HG03378 (cell line): ENCODE data around the gene NIPAL4.
"Not testable (repeated sequence)": the region's sequence is repeated elsewhere in the genome, so short reads cannot be mapped to it uniquely, and the experiment has no call there.

ENCODE experiments used
- ATAC-seq: cut with Tn5 transposase; IDR thresholded peaks from one replicate; pipeline ENCODE4 v1.9.1; 2021; ENCODE audit warnings: mild to moderate bottlenecking, moderate library complexity; ENCODE audit not compliant: unreplicated experiment

NIPAL4 gene

DNA sequence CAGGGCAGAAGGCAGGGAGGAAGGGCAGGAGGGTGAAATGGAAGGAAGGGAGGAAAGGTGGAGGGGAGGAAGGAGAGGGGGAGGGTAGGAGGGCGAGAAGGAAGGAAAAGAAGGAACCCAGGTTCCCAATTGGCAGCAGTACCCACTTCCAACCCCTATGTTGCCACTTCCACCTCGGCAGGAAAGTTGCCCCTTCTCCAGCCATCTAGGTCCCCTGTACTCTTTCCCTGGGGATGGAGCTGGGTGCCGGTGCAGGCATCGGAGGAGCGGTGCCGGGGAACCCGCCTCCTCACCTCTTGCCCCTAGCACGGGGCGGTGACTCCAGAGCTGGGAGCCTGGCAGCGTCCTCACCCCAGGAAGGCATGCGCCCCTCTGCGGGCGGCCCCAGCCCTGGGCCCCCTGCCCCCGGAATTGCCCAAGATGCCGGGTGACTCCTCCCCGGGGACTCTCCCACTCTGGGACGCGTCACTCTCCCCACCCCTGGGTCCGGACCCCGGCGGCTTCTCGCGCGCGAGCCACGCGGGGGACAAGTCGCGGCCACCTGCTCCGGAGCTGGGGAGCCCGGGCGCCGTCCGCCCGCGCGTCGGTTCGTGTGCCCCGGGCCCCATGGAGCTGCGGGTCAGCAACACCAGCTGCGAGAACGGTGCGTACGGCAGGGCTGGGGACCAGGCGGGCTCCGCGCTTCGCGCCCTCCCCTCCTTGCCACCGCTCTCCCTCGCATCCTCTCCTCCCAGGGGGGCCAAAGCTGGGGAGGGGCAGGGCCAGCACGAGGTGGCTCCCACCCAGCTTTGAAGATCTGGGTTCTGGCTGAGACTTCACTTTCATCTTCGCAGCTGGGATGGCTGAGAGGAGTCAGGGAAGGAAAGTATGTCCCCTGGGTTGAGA is at the start of gene NIPAL4:
Gene NIPAL4 (plus strand): TSS at position 499 of the 885 bp plus-strand sequence. CDS start 108 bp downstream, at position 607.
- no peak for ATAC-seq

DNA sequence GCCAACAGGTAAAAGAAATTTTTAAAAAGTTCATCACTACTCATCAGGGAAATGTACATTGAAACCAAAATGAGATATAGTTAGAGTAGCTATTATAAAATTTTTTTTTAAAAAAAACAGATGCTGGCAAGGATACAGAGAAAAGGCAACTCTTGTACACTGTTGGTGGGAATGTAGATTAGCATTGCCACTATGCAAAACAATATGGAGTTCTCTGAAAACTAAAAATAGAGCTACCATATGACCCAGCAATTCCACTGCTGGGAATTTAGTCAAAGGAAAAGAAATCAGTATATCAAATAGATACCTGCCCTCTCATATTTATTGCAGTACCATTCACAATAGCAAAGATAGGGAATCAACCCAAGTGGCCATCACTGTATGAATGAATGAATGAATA is 44.2 kb upstream of the NIPAL4 start:
- ATAC-seq = no peak

DNA sequence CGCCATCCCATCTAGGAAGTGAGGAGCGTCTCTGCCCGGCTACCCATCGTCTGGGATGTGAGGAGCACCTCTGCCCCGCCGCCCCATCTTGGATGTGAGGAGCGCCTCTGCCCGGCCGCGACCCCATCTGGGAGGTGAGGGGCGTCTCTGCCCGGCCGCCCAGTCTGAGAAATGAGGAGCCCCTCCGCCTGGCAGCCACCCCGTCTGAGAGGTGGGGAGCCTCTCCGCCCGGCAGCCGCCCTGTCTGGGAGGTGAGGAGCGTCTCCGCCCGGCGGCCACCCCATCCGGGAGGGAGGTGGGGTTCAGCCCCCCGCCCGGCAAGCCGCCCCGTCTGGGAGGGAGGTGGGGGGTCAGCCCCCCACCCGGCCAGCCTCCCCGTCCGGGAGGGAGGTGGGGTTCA is 40.5 kb upstream of the NIPAL4 start:
- not testable (repeated sequence) for ATAC-seq

DNA sequence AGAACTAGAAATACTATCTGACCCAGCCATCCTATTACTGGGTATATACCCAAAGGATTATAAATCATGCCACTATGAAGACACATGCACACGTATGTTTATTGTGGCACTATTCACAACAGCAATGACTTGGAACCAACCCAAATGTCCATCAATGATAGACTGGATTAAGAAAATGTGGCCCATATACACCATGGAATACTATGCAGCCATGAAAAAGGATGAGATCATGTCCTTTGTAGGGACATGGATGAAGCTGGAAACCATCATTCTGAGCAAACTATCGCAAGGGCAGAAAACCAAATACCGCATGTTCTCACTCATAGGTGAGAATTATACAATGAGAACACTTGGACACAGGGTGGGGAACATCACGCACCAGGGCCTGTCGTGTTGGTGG is 30.1 kb upstream of the NIPAL4 start:
- not testable (repeated sequence) for ATAC-seq

DNA sequence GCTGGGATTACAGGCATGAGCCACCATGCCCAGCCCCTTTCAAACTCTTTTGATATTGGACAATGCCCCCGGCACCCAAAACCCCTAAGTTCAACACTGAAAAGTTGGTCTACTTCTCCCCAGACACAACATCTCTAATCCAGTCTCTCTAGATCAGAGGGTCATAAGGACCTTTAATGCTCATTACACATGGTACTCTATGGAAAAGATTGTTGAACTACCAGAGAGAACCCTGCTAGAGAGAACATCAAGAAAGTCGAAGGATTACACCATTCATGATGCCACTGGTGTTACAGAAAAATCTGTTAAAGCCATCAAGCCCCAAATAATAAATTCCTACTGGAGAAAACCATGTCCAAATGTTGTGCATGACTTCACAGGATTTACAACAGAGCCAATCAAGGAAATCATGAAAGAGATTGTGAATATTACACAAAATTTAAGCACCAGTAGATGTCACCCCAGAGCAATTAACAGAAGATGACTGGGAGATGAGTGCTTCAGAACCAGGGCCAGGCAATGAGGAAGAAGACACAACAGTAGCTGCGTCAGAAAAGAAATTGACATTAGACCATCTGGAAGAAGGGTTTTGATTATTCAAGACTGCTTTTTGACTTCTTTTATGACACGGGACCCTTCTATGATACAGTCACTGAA is 28.3 kb upstream of the NIPAL4 start:
- ATAC-seq = peak; percentile 77

DNA sequence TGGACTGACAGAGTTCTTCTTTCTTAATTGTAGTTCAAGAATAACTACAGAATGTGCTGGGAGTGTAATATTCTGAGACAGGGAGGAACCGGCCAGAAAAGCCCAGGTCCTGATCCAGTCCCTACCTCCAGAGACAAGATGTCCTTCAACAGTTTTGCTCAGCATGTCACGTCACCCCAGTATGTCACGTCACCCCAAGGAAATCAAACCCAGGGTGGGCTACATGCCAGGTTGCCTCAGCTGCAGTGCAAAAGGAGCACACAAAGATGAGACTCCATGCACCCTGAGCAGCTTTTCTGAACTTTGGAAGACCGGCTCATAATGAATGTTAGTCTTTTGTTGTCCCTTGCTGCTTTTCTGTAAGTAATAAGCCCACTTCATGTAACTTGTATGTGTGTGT is 25.9 kb upstream of the NIPAL4 start:
- ATAC-seq = no peak

DNA sequence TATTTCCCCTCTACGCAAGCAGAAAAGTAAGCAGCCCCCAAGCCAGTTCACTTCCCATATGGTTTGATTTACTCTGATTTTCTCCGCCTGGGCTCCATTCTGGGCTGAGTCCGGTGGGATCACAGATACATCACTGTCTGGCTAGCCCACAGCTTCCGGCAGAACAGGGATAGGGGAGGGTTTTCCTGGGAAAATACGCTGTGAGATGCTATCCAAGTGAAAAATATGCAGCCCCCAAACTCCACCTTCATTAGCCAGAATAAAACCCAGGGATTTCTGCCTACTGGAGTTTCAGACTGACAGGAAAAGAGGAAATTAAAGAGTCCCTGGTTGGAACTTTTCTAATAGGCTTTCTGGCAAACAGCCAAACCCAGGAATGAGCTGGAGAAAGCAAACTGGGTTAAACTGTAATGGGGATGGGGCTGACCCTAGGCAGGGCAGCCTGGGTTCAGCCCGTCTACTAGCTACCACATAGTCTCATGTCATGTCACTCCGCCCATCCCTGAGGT is 16.9 kb upstream of the NIPAL4 start:
- no peak for ATAC-seq

DNA sequence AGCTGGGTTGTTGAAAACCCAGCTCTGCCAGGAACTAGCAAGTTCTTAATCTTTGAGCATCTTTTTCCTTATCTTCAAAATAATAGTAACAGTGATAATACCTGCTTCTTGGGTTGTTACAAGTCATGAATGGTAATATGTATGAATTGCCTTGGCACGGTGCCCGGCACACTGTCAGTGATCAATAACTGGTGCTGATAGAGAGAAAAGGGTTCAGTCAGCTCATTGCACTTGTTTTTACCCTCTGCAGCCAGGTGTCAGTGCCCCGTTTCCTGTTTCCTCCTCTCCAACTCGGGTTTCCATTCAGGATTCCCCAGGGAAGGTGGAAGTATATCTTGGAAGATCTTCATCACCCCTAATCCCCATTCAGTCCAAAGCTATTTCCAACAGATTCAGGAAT is 15.8 kb upstream of the NIPAL4 start:
- ATAC-seq = no peak

DNA sequence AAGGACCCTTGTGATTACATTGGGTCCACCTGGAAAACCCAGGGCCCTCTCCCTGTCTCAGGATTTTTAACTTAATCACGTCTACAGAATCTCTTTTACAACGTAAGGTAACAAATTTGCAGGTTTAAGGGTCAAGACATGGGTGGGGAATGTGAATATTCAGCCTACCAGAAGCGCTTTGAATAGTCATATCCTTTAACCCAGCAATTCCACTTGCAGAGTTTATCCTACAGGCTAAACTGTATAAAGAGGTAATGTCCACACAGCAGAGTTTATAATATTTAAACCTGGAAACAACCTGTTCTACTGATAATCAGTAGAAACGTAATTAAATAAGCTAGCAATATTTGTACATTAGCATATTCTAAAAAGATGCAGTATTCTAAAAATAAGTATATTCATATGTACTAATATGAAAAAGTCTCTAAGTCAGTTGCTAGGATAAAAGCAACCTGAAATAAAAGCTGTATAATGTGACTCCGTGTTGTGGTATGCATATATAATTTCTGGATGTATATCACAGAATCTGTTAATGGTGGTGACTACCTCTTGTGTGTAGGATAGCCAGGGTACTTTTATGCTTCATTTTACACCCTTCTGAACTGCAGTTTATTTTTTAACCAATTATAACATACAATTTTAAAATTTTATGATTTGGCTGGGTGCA is 14.1 kb upstream of the NIPAL4 start:
- no peak for ATAC-seq

DNA sequence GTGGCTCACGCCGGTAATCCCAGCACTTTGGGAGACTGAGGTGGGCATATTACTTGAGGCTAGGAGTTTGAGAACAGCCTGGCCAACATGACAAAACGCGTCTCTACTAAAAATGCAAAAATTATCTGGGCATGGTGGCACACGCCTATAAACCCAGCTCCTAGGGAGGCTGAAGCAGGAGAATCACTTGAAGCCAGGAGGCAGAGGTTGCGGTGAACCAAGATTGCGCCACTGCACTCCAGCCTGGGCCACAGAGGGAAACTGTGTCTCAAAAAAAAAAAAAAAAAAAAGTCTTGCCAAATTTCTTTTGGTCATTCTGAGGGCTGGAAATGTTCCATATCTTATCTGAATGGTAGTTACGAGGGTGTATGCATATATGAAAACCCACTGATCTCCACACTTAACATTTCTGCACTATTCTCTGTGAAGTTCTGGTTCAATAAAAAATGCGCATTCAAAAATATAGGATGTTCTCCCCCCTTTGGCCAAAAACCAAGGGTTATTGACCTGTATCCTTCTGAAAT is 13.5 kb upstream of the NIPAL4 start:
- ATAC-seq = no peak

DNA sequence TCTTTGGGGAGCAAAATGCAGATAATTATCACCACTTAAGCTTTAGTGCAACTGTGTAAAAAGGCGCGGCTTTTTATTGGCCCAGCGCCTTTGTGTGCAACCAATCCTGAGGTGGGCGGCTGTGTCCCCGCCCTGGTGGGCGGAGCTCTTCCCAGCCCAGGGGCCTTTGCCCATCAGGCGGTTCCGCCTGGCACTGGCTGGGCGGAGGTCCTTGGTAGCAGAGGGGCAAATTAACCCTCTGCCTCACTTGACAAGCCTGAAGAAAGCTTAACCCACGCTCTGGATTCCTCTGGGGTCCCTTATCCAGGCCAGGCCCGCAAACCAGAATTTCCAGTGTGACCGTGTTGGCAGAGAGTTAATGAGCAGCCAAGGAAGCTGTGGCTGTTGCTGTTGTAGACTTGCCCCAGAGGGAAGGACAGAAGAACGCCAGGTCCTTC is 12.8 kb upstream of the NIPAL4 start:
- no peak for ATAC-seq

DNA sequence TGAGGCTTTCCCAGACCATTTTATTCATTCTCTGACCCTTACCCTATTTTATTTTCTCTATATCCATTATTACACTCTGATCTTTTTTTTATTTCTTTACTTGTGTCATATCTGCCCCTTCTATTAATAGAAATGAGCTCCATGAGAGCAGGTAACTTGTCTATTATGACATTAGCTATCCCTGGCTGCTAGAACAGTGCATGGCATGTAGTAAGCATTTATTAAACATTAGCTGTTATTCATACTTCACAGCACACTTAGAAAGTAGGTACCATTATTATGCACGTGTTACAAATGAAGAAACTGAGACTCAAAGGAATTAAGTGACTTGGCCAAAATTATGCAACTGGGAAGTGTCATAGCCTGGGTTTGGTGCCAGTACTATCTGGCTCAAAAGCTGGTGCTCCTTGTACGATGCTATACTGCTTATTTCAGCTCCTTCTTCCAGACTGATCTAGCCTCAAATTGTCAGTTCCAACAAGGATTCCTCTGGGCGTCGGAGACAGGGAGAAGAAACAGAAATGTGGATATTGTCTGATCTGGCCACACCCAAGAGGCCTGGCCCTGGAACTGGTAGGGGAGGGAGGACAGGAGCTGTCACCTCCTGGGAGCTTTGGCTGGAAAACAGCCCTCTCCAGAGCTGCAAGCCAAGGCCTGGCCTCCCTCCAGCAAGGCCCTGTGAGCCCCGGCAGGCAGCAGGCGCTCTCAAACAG is 10.8 kb upstream of the NIPAL4 start:
- ATAC-seq = no peak

DNA sequence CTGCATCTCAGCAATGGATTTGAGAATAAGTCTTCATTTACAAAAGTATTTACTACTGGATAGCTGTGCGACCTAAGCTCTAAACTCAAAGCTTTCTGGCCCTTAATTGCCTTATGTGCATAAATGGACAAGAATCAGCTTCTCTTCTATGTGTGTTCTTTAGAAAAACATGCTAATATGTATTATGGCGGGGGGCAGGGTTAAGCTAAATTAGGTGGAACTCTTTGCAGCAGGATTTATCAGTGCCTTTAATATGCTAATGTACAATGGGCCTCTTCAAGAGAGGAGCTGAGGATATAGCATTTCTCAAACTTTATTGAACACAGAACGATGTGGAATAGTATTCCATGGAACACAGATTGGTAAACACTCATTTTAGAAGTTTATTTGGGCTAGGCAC is 10.0 kb upstream of the NIPAL4 start:
- ATAC-seq = no peak

DNA sequence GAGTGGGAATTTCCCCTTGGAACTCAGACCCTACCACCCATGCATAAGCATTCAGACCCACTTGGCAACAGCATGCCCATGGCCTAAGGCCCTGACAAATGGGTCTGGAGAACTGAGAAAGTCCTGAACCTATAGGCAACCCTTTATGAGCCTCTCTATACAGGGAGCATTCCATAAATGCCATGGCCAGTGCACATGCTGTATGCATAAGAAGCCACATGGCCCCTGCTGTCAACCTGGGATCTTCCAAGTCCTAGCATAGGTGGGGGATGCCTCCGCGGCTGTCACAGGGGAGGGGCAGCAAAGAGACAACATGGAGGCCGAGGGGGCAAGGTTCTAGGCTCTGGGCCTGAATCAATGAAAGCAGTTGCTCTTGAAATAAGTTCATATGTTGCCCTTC is 8.2 kb upstream of the NIPAL4 start:
- ATAC-seq = no peak

DNA sequence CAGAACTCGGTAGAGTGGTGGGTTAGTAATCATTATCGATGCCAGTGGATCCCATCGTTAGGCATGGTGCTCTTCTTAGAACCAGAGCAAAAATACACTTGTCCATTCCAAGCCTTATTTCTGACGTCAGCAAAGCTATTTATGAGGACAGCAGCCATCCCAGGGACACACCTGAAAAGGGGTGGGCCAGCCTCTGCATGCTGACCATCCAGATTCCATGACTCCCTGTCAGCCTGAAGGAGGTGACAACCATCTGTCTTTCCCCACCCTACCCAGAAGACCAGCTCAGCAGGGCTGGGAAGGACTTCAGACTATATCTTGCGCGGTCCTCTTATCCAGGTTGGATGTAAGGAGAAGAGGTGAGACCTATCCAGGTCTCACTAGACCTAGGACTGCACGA is 5.7 kb upstream of the NIPAL4 start:
- no peak for ATAC-seq

DNA sequence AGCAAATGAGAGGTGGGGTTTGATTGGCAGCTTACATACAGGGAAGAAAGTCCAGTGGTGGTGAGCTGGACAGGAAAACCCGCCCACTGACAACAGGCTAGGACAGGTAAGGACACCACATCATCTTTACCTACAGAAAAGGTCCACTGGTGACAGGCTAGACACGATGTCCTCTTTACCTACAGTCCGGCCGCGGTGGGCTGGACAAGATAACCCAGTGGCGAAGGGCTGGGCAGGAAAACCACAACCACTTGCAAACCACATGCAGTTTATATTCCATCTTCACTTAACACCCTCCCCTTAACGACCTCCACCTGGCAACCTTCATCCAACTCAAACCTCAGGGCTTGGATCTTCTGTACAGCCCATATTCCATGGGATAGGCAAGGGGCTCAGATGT is 5.0 kb upstream of the NIPAL4 start:
- ATAC-seq = no peak

DNA sequence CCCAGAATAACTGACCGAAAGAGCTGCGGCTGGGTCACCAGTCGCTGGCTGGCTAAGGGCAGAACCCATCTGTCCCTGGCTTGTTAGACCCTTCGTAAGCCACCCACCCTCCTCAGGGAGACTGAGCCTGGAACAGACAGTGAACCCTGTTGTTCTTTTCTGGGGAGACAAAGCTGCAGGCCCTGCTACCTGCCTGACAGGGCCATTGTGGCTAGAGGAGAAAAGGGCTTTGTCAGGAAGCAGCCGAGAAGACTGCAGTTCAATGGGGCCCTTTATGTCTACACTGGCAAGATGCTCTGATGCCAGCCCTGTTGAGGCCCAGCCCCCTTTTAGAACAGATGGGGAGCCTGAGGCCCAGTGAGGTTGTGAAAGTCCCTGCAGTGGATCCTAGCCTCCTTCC is 3.7 kb upstream of the NIPAL4 start:
- ATAC-seq = no peak

DNA sequence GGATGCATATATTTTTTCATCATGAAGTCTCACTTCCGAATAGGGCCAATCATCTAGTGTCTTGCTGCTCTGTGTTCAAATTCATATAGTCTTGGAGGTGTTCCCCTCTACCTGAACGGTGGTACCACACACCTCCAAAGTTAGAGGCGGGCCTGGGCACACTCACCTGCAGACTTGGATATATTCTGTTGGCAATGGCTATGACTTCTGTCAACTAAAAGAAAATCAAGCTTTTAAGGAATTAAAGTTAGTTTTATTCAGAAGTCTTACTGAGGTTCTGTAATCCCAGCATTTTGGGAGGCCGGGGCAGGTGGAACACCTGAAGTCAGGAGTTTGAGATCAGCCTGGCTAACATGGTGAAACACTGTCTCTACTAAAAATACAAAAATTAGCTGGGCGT is 2.6 kb upstream of the NIPAL4 start:
- ATAC-seq = no peak

DNA sequence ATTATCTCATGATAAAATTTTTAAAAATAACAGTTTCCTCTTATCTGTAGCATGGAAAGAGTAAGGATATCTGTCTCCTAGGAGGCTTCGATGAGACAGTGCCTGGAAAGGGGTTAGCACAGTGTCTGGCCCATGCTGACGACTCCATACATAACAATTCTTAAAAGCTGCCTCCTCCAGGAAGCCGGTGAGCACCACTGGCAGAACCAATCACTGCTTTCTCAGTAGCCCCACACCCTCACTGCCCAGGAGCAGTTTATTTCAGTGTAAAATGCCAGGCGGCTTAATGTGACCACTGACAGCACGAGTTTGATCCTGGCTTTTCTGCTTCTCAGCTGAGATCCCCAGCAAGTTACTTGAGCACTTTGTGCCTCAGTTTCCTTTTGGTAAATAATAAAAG is 1.2 kb upstream of the NIPAL4 start:
- ATAC-seq = no peak

DNA sequence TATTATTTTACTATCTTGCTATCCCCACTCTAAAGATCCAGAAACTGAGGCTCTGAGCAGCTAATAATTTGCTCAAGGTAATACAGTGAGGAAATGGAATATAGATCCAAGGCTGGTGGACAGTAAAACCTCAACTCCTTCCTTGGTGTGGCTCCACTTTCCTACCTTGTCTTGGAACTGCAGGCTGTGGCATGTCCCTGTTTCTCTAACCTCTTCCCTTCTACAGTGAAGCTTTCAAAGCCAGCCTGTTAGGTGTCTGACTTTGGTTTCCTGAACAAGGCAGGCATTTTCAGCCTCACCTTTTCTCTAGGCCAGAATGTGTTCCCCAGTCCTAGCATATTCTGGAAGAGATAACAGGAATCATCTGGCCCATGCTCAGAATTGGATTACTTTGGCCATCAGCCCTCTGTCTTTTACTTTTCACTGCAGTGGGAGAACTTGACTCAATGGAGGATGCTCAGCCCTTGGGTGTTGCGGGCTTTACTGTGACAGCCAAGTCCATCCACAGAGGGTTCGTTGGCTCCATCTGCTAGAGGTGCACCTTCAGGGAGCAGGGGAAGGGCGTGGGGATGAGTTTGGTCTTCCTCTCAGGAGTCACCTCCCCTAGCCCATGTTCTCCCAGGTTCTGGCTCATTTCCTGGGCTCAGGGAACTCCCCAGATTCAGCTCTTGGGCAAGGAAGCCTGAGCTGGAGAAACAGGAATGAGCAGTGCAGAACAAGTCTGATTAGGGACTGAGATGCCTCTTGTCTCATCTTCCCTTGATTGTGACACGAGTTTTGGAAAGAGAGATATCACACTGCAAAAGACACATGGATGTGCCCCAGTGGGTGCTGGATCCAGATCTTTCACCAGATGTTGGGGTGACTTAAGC is 1.1 kb downstream of the NIPAL4 start:
- ATAC-seq = no peak
